Activated CD4-positive, CD25-positive, alpha-beta regulatory T cell treated with anti-CD3 and anti-CD28 coated beads, Interleukin-2, amount 50 U/mL, for 72 hours (primary cell): ENCODE results near the gene THAP5.

ENCODE experiments used
- DNase-seq: peaks from one replicate; pipeline ENCODE4 v3.0.0; 2021

The THAP5 gene

GRCh38 chr7:108569381-108570145, at the start of gene THAP5, which contains the start of gene DNAJB9:
THAP5 (minus strand) TSS chr7:108569706; CDS start chr7:108569569, 137 bp downstream.
DNAJB9 (plus strand) TSS chr7:108569874; CDS start chr7:108571727, 1,853 bp downstream.
- peak; percentile 97 for DNase-seq

GRCh38 chr7:108618056-108618455, 48.5 kb upstream of the THAP5 start:
- no peak for DNase-seq

- no peak for DNase-seq
Measured at GRCh38 chr7:108614896-108615295, 45.4 kb upstream of the THAP5 start.

GRCh38 chr7:108613949-108614381, 44.5 kb upstream of the THAP5 start:
- DNase-seq, result no peak

- DNase-seq, result no peak
Measured at GRCh38 chr7:108613147-108613948, 43.8 kb upstream of the THAP5 start.

- DNase-seq, result no peak
Measured at GRCh38 chr7:108611268-108611667, 41.8 kb upstream of the THAP5 start.

- DNase-seq, result no peak
Measured at GRCh38 chr7:108609643-108610042, 40.1 kb upstream of the THAP5 start.

GRCh38 chr7:108605559-108606201, 36.2 kb upstream of the THAP5 start:
- DNase-seq, result no peak

GRCh38 chr7:108604307-108605077, 35.0 kb upstream of the THAP5 start:
- no peak for DNase-seq

GRCh38 chr7:108603656-108604306, 34.3 kb upstream of the THAP5 start:
- DNase-seq, result no peak

- no peak for DNase-seq
Measured at GRCh38 chr7:108600399-108600798, 30.9 kb upstream of the THAP5 start.

GRCh38 chr7:108598914-108599580, 29.5 kb upstream of the THAP5 start:
- DNase-seq, result no peak

- no peak for DNase-seq
Measured at GRCh38 chr7:108598153-108598552, 28.6 kb upstream of the THAP5 start.

- DNase-seq, result no peak
Measured at GRCh38 chr7:108596560-108596959, 27.1 kb upstream of the THAP5 start.

GRCh38 chr7:108592646-108593201, 23.2 kb upstream of the THAP5 start:
- no peak for DNase-seq

GRCh38 chr7:108590606-108591005, 21.1 kb upstream of the THAP5 start:
- no peak for DNase-seq

- DNase-seq, result no peak
Measured at GRCh38 chr7:108589874-108590273, 20.4 kb upstream of the THAP5 start.

GRCh38 chr7:108589199-108589598, 19.7 kb upstream of the THAP5 start:
- no peak for DNase-seq

GRCh38 chr7:108586274-108586710, 16.8 kb upstream of the THAP5 start:
- no peak for DNase-seq

GRCh38 chr7:108585843-108586242, 16.3 kb upstream of the THAP5 start:
- DNase-seq, result no peak

- DNase-seq, result no peak
Measured at GRCh38 chr7:108584211-108584610, 14.7 kb upstream of the THAP5 start.
